ACHN (cell line): Measurements from ENCODE around the gene PLAA.

Experiments
- DNase-seq: peaks from one replicate; pipeline ENCODE4 v3.0.0-alpha.2; 2015
- in situ Hi-C: cut with HindIII; loops from 2 replicates; pipeline ENCODE4 v1.10.0; 2017; ENCODE audit warnings: low sequenced_read_pairs, low pct_ligation_motif_present, low pct_unique_long_range_greater_than_20kb

The PLAA gene

DNA sequence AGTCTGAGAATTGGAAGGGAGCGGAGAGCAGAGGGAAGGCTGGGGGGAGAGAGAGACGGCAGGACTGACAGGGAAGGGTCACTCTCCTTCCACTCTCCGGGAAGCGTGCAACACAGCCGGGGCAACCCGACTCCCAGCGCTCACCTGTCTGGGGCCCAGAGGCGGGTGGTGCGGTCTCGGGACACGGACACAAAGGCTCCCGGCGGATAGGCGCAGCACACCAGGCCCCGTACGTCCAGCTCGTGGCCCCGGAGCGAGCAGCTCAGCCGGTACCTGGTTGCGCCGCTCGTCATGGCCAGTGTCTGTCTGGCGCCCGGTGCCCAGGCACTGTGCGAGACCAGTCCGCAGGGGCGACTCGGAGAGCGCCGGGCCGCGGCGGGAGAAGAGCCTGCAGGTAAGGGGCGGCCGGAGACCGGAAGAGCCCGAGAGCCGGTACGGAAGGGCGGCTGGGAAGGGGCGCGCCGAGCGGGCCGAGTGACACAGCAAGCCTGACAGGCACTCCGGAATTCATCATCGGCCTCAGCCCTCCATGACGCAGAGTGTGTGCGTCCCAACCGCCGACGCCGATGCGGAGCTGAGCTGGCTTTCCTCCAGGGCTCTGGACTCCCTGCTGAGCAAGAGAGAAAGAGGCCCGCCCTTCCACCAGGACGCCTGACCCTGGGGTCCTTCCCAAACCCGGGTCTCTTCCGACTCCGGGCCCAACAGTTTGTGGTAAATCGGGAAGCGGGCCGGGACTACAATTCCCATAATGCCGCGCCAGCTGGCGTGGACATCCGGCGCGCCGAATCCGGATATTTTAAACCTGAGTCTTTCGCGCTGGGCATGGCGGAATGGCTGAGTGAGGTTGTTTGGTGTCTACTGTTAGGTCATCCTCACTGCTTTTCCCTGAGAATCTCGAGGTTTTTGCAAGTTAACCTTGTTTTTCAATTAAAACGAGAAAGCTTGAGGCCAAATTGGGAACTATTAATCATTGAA is at the start of gene PLAA:
Gene PLAA, minus strand, starts transcription at position 490 of the 975 bp plus-strand sequence. Its CDS starts 197 bp downstream, at position 293.
- in situ Hi-C loops, result no loop called here
- DNase-seq, result peak; percentile 91

DNA sequence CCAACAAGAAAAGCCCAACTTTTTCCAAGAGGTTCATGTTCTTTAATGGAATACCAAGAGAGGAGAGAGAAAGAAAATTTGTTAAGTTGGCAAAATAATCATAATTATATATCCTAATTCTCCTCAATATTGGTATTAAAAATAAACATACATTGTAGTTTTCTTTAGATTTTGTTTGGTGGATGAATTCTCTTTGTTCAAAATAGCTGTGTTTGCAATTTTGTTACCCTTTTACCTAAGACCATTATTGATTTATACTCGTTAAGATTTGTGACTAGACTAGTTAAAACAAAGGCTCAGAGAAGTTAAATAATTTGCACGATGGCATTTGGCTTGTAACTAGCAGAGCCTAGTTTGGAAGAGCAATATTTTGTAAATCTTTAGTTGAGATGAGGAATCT is 48.8 kb upstream of the PLAA start:
- in situ Hi-C loops, result no loop called here
- no peak for DNase-seq

DNA sequence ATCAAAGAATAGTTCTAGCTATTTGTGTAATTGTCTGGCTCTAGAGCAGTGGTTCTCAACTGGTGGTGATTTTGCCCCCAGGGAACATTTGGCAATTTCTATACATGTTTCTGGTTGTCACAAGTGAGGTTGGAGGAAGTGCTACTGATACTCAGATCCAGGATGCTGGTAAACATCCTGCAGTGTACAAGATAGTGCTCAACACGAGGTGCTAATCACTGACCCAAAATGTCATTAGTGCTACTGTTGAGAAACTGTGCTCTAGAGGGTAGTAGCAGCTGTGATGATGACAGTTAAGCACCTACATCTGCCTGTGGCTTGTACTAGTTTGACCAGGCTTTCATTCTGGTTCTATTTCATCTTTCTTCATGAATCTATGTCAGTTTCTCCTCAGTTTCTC is 36.3 kb upstream of the PLAA start:
- in situ Hi-C loops, result no loop called here
- DNase-seq, result no peak

DNA sequence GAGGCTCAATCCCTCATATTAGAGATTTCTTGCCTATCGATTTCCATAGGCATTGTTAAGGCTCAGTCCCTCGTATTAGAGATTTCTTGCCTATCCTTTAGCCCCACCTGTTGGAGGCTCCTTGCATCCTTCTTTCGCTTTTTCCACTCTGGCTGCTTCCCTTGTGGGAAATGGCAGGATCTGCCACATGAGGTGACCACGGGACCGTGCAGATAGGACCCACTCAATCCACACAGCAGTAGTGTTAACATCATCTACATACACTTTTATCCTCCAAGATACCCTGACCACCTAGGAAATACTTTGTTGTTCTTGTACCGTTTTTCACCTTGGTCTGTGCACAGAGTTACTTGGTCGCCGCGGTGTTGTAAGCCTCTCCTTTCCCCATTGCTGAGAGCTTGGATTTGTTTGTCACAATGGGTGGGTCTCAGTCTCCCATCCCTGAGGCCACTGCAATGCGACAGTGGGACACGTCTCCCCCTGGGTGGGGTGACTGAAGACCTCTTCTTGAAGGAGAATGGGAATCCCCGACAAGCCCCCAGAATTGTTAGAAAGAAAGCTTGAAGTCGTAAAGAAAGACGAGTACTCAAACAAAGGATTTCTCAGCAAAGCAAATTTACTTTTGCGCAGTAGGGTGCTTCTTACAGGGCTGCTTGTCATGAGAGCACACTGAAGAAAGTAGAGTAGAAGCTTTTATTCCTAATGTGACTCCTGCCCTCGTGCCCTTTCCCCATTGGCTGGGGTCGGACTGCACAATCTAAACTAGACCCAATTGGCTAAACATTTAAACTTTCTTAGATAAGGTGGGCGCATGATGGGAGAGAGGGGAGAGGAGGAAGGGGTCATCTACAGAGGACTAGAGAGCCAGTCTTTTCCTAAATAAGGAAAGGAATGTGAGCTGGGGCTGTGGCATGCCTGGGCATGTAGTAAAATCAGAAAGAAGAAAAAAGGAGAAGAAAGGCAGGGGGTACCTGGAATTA is 29.0 kb upstream of the PLAA start:
- in situ Hi-C loops, result no loop called here
- peak; percentile 71 for DNase-seq

- in situ Hi-C loops, result no loop called here
- DNase-seq, result no peak
Measured at GRCh38 chr9:26974927-26975326, 27.9 kb upstream of the PLAA start.

GRCh38 chr9:26973989-26974388 is 26.9 kb upstream of the PLAA start:
- no peak for DNase-seq
- in situ Hi-C loops, result no loop called here

DNA sequence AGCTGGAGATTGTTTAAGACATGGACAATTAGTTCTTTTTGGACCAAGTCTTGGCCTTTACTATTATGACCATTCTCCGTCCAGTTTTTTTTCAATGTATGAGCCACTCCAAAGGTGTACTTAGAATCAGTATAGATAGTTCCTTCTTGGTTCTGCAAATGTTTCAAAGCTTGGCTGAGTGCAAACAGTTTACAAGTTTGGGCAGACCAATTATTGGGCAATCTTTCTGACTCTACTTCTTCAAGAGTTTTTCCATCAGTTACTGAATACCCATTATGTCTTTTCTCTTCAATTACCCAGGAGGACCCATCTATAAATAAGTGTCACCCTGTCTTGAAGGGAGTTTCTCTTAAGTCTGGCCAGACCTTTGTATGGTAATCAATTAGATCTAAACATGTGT is 24.7 kb upstream of the PLAA start:
- in situ Hi-C loops, result no loop called here
- no peak for DNase-seq

- no peak for DNase-seq
- in situ Hi-C loops, result no loop called here
Measured at GRCh38 chr9:26956860-26957233, 9.8 kb upstream of the PLAA start.

GRCh38 chr9:26955921-26956859 is 9.1 kb upstream of the PLAA start, which contains the start of gene IFT74:
Gene IFT74, plus strand, starts transcription at chr9:26956412. Its CDS starts 5,556 bp downstream, at chr9:26961968.
- DNase-seq, result peak; percentile 97
- in situ Hi-C loops, result no loop called here

- DNase-seq, result peak; percentile 45
- in situ Hi-C loops, result no loop called here
Measured at GRCh38 chr9:26955222-26955903, 8.3 kb upstream of the PLAA start.

DNA sequence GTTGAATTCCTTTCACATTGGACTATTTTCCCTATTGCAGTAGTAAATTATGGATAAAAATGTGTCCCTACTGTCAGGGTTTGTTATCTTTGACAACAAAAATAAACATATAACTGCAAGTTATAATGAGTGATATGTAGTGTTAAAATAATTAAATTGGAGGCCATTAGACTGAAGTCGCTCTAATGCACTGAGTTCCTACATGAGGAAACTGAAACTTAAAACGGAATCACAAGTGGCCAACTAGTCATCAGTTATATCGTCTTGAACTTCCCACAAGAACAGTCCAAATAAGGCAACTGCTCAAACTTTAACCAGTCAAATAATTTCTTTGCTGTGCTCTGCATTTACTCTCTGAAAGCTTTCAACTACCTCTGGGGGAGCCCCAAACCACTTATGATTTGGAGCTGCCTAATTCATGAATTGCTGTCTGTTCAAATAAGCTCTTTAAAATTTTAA is 7.0 kb upstream of the PLAA start:
- in situ Hi-C loops, result no loop called here
- peak; percentile 88 for DNase-seq

- DNase-seq, result no peak
- in situ Hi-C loops, result no loop called here
Measured at GRCh38 chr9:26951794-26952193, 4.8 kb upstream of the PLAA start.

DNA sequence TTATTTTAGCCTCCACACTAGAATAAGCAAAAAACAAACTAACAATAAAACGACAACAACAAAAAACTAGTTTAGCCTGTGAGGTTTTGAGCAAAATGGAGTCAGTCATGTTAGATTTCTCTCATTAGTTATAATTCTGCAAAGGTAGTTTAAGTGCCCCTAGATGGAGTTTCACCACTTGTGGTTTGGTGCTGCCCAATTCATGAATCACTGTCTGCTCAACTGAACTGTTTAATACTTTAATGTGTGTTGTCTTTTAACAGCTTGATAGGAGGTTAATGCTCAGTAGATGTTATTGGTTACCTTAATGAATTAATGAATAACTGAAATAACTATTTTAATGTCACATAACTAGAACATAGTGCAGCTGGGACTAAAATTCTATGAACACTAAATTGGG is 3.5 kb upstream of the PLAA start:
- peak; percentile 19 for DNase-seq
- in situ Hi-C loops, result no loop called here

DNA sequence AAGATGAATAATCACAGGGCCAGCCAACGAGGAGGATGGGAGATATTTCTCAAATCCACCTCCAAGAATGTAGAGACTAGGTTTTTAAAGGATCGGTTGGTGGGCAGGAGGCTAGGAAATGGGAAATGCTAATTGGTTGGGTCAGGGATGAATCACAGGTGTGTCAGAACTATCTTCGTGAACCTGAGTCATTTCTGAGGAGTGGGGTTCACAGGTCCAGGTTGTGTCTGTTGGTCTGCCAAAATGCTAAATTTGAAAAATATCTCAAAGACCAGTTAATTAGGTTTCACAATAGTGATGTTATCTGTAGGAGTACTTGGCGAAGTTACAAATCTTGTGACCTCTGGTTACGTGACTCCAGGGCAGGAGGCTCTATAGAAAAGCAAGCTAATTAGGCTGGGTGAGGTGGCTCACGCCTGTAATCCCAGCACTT is 2.6 kb upstream of the PLAA start:
- in situ Hi-C loops, result no loop called here
- peak; percentile 54 for DNase-seq

- no peak for DNase-seq
- in situ Hi-C loops, result no loop called here
Measured at GRCh38 chr9:26947736-26948135, 694 bp upstream of the PLAA start.

DNA sequence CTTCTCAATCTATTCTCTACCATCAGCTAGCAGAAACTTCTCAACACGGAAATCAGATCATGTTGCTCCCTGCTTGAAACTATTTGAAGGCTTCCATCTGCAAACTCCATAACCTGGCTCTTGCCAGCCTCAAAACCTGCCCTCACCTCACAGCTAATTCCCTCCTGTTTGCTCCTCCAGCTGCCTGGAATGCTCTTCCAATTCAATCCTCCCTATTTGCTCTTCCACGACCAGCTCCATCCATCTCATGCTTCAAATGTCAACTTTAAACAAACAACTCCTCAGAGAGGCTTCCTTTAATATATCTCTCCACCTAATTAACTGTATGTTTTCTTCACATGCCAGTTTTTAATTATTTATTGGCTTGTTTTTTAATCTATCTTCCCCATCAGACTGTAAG is 1.5 kb downstream of the PLAA start:
- in situ Hi-C loops, result no loop called here
- DNase-seq, result no peak

GRCh38 chr9:26940779-26941178 is 6.3 kb downstream of the PLAA start:
- no peak for DNase-seq
- in situ Hi-C loops, result no loop called here
